Activated T-helper 1 cell treated with anti-CD3 and anti-CD28 coated beads, Interleukin-2, amount 50 U/mL, for 16 hours (primary cell): Measurements from ENCODE around the gene CGREF1.
A peak's percentile ranks its signal among the peaks of the same experiment; 100 is the strongest.

Experiments
- DNase-seq, 2 donors: peaks; one replicate each; pipeline ENCODE4 v3.0.0-alpha.2; 2020; ENCODE audit warnings: low read depth in 1 of 2, low spot score in 1 of 2

Gene CGREF1

DNA sequence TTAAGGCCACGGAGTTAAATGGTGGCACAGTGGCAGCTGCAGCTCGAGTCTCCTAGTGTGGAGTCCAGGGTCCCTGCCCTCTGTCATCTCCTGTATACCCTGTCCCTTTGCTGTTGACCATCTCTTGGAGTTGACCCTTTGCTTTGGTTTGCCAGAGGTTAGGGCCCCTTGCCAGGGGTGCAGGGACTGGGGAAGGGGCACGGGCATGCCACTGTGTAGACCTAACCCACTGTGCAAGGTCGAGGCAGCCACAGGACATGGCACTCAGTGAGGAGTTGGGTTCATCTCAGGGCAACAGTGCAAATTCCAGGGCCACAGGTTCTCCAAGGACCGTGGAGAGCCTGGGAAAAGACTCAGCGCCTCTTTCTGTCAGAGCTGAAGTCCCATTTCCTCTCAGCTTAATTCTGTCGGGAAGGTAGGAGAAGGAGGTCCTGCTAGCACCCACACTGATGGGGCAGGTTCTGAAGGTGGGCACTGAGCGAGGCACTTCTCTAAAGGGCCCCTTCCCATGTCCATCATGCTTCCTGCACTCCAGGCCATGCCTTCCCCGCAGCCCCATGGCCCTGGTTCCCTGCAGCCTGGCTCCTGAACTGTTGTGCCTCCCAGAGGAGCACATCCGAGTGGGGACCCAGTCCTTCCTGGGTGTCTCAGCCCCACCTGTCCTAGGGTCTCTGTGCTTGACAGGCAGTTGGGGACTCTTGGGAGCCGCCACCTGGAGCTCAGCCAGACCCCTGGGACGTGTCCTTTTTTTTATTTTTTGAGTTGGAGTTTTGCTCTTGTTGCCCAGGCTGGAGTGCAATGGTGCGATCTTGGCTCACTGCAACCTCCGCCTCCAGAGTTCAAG is 29.6 kb downstream of the CGREF1 start:
- DNase-seq = no peak

DNA sequence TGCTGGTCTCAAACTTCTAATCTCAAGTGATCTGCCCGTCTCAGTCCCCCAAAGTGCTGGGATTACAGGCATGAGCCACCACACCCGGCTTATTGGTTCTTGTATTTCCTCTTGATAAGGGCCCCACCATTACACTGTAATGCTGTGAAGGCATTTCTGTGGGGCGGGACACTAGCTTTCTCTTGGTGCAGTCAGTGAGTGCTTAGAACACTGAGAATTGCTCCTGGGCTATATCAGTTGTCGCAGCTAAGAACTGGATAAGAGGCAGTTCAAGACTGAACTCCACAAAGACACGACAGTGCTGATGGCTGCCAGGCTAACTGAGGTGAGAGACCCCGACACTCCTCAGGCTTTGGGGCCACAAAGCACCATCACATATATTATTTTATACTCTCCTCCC is 30.3 kb downstream of the CGREF1 start:
- DNase-seq = no peak

DNA sequence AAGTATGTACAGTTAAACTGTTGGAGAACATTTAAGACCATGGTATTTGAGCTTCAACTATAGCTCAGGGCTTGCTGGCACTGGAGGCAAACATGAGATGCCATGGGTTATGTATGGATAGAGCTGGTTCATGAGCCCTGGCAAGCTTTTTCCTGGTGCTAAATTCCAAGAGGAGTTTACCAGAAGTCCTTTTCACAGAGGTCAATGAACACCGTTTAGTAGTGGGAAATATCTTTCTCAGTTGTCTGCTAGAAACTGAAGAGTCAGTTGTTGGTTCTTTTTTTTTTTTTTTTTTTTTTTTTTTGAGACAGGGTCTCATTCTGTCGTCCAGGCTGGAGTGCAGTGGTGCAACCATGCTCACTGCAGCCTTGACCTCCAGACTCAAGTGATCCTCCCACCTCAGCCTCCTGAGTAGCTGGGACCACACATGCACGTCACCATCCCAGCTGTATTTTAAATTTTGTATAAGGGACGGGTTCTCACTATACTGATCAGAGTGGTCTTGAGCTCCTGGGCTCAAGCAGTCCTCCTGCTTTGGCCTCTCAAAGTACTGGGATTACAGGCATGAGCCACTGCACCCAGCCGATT is 31.0 kb downstream of the CGREF1 start:
- no peak for DNase-seq

DNA sequence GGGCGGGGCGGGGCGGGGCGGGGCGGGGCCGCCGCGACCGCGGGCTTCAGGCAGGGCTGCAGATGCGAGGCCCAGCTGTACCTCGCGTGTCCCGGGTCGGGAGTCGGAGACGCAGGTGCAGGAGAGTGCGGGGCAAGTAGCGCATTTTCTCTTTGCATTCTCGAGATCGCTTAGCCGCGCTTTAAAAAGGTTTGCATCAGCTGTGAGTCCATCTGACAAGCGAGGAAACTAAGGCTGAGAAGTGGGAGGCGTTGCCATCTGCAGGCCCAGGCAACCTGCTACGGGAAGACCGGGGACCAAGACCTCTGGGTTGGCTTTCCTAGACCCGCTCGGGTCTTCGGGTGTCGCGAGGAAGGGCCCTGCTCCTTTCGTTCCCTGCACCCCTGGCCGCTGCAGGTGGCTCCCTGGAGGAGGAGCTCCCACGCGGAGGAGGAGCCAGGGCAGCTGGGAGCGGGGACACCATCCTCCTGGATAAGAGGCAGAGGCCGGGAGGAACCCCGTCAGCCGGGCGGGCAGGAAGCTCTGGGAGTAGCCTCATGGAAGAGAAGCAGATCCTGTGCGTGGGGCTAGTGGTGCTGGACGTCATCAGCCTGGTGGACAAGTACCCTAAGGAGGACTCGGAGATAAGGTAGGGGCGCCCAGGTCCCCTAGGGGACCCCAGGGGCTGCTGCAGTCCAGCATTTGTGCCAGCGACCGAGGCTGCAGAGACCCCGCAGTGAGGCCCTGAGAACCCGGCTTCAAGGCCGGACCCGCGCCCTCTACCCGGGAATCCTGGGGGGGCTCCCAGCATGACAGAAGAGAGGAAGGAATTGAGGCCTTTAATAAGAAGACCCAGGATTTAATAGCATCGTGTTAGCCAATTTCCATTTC is 32.0 kb downstream of the CGREF1 start, which contains the start of gene KHK:
TSS of gene KHK (plus strand) at position 49 of the 870 bp plus-strand sequence. CDS start at position 537, 488 bp downstream.
- DNase-seq = no peak

DNA sequence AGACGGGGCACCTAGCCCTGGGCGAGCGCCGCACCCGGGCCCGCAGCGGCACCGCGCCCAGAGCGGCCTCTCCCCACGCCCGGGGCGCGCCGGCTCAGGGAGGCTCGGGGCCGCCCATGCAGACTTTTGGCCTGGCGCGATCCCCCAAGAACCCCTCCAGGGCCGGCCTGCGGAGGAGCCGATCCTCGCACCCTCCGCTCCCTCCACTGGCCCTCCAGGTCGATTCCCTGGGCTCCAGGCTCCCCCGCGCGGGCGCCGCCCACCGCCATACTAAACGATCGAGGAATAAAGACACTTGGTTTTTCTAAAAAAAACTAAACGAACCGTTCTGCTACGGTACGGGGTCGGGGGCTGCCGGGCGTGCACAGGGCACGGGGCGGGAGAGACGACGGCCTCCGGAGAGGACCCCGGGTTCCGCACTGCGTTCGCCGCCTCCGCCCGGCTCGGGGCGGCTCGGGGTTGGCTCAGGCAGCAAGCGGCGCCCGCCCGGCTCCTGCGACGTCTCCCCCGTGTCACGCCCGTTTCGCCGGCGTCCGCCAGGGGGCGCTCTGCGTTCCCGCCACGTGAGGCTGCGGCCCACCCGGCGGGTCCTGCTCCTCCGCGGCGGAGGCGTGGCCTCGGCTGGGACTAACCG is 32.7 kb downstream of the CGREF1 start:
- peak; percentile 98 to 99 for DNase-seq

DNA sequence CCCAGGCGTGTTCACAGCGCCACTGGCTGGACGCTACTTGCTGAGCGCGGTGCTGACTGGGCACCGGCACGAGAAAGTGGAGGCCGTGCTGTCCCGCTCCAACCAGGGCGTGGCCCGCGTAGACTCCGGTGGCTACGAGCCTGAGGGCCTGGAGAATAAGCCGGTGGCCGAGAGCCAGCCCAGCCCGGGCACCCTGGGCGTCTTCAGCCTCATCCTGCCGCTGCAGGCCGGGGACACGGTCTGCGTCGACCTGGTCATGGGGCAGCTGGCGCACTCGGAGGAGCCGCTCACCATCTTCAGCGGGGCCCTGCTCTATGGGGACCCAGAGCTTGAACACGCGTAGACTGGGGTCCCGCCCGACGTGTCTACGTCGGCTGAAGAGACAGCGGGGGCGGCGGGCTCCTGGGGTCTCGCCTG is 33.2 kb downstream of the CGREF1 start:
- DNase-seq = no peak

DNA sequence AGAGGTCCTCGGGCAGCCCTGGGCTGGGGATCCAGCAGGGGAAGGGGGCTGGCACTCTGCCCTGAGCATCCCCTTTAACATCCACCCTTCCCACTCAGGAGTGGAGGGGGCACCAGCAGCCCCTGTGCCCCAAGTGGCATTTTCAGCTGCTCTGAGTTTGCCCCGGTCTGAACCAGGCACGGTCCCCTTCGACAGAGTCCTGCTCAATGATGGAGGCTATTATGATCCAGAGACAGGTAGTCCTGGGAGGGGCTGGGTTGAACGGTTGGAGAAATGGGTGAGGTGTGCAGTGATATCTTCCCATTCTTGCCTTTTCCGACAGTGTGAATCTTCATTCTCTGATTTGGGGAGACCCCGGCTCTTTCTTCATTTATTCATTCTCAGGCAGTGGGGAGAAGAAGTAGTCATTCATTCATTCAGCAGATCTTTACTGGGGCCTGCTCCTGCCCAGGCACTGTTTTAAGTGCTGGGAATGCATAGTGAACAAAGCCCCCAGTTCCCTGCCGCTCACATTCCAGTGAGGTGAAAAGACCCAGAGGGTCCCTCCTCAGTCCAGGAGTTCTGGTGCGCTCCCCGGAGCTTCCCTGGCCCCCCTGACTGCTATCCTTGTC is 33.8 kb downstream of the CGREF1 start:
- DNase-seq = no peak

DNA sequence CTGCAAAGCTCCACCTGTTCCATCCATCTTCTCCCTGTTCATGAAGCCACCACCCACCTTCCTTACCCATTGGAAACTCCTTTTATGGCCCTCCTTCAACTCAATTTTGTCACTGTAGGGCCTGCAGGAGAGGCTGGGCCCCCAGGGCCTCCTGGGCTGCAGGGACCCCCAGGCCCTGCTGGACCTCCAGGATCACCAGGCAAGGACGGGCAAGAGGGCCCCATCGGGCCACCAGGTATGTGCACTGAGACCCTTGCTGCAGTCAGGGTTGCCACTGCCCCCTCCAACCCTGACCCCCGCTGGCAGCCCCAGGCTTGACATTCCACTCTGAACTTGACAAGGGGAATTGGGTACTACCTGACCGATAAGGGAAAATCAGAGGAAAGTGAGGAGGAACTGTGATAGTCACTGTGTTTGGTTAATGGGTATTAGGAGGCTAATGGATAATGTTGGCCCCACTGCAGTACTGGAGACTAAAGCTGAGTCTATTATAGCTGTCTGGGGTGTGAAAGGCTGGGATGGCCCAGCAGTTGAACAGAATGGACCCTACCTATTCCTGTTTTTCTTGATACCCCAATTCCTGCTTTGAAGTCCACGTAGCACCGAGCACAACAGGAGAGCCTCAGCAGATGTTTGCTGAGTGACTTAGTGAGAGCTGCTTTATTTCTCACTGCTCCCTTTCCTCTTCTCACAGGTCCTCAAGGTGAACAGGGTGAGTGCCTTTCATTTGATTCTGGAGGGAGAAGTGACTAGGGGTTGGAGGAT is 34.4 kb downstream of the CGREF1 start:
- DNase-seq = no peak

DNA sequence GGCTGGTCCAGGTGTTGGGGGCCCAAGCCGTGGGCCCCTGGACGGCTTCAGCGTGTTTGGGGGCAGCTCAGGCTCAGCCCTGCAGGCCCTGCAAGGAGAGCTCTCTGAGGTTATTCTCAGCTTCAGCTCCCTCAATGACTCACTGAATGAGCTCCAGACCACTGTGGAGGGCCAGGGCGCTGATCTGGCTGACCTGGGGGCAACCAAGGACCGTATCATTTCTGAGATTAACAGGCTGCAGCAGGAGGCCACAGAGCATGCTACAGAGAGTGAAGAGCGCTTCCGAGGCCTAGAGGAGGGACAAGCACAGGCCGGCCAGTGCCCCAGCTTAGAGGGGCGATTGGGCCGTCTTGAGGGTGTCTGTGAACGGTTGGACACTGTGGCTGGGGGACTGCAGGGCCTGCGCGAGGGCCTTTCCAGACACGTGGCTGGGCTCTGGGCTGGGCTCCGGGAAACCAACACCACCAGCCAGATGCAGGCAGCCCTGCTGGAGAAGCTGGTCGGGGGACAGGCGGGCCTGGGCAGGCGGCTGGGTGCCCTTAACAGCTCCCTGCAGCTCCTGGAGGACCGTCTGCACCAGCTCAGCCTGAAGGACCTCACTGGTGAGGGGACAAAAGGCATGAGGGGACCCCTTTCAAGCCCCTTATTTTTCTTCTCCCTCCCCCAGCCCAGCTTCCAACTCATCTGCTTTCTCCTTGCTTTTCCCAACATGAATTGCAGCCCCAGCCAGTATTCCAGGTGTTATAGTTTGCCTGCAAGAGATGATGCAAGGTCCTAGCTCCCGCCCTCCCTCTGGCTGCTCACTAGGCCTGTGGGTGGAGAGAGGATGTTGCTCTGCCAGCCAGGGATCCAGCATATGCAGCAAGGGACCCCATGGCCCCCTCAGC is 35.3 kb downstream of the CGREF1 start:
- no peak for DNase-seq

DNA sequence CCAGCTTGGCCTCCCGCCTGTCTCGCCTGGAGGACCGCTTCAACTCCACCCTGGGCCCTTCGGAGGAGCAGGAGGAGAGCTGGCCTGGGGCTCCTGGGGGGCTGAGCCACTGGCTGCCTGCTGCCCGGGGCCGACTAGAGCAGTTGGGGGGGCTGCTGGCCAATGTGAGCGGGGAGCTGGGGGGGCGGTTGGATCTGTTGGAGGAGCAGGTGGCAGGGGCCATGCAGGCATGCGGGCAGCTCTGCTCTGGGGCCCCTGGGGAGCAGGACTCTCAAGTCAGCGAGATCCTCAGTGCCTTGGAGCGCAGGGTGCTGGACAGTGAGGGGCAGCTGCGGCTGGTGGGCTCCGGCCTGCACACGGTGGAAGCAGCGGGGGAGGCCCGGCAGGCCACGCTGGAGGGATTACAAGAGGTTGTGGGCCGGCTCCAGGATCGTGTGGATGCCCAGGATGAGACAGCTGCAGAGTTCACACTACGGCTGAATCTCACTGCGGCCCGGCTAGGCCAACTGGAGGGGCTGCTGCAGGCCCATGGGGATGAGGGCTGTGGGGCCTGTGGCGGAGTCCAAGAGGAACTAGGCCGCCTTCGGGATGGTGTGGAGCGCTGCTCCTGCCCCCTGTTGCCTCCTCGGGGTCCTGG is 36.0 kb downstream of the CGREF1 start:
- DNase-seq = no peak

DNA sequence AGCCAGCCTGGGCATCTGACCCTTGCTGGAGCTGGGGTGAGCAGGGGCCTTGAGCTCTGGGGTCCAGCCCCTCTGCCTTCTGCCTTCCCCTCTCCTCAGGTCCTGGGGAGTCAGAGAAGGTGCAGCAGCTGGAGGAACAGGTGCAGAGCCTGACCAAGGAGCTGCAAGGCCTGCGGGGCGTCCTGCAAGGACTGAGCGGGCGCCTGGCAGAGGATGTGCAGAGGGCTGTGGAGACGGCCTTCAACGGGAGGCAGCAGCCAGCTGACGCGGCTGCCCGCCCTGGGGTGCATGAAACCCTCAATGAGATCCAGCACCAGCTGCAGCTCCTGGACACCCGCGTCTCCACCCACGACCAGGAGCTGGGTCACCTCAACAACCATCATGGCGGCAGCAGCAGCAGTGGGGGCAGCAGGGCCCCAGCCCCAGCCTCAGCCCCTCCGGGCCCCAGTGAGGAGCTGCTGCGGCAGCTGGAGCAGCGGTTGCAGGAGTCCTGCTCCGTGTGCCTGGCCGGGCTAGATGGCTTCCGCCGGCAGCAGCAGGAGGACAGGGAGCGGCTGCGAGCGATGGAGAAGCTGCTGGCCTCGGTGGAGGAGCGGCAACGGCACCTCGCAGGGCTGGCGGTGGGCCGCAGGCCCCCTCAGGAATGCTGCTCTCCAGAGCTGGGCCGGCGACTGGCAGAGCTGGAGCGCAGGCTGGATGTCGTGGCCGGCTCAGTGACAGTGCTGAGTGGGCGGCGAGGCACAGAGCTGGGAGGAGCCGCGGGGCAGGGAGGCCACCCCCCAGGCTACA is 36.8 kb downstream of the CGREF1 start:
- DNase-seq = no peak

DNA sequence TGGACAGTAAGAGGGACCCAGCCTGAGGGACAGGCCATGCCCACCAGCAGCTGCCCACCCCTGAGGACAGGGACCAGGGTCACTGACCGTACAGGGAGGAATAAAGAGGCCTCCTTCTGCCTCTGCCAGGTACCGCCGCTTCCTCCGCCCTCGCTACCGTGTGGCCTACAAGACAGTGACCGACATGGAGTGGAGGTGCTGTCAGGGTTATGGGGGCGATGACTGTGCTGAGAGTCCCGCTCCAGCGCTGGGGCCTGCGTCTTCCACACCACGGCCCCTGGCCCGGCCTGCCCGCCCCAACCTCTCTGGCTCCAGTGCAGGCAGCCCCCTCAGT is 38.4 kb downstream of the CGREF1 start:
- DNase-seq = no peak

DNA sequence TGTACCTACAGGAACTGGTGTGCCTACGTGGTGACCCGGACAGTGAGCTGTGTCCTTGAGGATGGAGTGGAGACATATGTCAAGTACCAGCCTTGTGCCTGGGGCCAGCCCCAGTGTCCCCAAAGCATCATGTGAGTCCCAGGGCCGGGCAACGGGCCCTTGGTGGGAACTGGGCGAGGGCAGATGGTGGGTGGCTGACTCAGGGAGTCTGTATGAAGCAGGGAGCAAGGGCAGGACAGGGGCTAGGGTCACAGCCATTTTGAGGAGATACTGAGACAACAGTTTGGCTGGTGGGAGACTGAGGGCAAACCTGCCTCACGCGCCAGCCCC is 38.8 kb downstream of the CGREF1 start:
- DNase-seq = no peak

DNA sequence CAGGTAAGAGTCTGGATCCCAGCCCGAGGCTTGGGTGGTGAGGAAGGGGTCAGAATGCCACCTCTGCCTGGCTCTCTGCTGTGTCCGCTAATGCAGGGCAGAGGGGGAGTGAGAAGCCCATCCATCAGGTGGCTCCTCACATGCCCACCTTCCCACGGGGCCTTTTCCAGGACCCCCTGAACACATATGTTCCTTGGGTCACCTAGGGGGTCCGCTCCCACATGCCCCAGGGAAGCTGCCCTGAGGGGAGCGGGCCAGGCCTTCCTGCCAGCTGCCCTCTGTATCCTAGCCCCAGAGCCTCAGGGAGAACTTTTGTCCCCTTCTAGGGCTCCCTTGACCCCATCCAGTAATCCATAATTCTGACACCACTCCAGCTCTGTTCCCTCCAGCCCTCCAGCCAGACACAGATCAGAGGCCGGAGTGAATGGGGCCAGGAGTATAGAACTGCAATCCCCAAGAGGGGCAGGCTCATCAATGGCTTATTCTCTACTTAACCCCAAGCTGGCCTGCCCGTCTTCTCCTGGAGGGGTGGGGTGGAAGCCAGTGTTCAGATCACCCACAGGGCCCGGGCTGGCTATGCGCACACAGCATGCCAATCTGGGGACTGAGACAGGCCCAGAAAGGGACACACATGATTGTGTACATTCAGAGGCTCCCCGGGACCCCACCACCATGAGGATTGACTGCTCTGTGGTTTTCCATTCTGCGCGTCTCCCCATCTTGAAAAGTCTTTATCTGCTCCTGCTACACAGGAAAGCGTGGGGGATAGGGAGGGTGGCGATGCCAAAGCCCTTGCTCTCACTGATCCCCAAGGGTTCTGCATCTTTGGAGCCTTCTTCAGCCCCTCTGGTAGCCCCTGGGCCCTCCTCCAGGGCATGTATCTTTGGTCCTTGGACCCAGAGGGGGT is 39.4 kb downstream of the CGREF1 start:
- no peak for DNase-seq

DNA sequence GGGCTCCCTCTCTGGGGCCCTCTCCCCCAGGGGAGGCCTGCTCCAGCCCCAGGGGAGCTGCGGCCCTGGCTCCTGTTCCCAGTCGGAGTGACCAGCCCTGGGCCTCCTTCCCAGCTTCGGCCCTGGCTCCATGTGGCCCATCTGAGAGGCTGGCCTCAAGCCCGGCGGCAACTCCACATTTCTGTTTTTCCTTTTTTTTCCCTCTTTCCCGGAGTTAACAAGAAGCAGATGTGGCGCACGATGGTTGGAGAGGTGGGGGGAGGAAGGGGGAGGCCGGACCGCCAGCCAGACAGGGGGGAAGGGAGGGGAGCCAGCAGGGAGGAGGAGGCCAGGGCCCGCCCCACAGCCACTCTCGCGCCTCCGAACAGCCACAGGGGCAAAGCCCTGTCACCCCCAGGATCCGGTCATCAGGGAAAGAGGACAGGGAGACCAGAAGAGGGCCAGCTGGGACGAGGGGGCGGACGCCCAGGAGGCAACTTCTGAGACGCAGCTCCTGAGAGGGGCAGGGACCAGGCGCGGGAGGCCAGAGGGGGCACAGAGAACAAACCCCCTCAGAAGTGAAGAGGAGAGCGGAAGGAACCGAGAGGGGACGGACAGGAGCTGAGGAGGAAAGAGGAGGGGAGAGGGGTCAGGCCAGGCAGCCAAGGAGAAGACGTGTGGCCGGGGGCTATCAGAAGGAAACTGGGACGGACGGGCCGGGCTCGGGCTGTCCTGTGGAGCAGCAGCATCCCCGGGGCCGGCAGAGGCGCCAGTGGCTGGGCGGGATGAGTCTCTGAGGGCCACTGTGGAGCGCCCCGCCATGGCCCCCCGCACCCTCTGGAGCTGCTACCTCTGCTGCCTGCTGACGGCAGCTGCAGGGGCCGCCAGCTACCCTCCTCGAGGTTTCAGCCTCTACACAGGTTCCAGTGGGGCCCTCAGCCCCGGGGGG is 40.4 kb downstream of the CGREF1 start, which contains the start of gene EMILIN1:
TSS of gene EMILIN1 (plus strand) at position 349 of the 928 bp plus-strand sequence. CDS start at position 800, 451 bp downstream.
- no peak for DNase-seq

DNA sequence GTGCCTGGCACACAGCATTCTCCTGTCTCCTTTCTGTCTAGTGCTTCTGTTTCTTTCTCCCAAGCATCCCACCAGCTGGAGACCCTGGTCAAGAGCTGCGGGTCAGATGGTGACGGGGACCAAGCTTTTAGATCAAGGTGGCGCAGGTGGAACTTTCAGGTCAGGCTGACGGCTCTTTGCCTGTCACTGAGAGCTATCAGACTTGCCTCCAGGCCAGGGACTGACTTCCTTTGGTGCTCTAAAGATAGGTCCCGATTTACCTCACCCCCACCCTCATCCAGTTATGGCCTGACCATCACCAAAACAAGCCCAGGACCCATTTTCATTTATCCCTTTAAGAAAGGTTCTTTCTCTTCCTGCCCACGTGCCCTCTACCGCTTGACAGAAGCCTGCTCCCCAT is 41.7 kb downstream of the CGREF1 start:
- no peak for DNase-seq
